Neural progenitor cell (in vitro differentiated cells): ENCODE data around the gene ANKRD34A. TPM values are rescaled to one million over a fixed set of nuclear protein-coding genes. Genes with fewer than 3 reads are reported as not detected.

ENCODE experiments used
- DNase-seq: peaks from one replicate; pipeline ENCODE4 v3.0.0-alpha.2; 2016; ENCODE audit warnings: low spot score
- H2AFZ ChIP-seq: fragments of 200-600 bp; sonication (generic); replicated peaks from 2 replicates; pipeline ENCODE4 v1.6.1; 2016; ENCODE audit warnings: antibody characterized with exemption
- H3F3A ChIP-seq: fragments of 200-600 bp; sonication (generic); 2 replicates; pipeline ENCODE4 v1.6.1; 2016; ENCODE audit warnings: antibody characterized with exemption, low read depth
- H3K27ac ChIP-seq: fragments of 200-600 bp; sonication (generic); 2 replicates; pipeline ENCODE4 v1.5.1; 2016; ENCODE audit warnings: mild to moderate bottlenecking
- H3K27me3 ChIP-seq: fragments of 200-600 bp; sonication (generic); 2 replicates; pipeline ENCODE4 v1.6.1; 2016; ENCODE audit warnings: mild to moderate bottlenecking, moderate library complexity
- H3K36me3 ChIP-seq: fragments of 200-600 bp; sonication (generic); 2 replicates; pipeline ENCODE4 v1.5.1; 2016
- H3K4me1 ChIP-seq: fragments of 200-600 bp; sonication (generic); 2 replicates; pipeline ENCODE4 v1.6.1; 2016; ENCODE audit warnings: mixed run types
- H3K4me2 ChIP-seq: fragments of 200-600 bp; sonication (generic); 2 replicates; pipeline ENCODE4 v1.6.1; 2016
- H3K4me3 ChIP-seq: fragments of 200-600 bp; sonication (generic); 2 replicates; pipeline ENCODE4 v1.5.1; 2016
- H3K79me2 ChIP-seq: fragments of 200-600 bp; sonication (generic); 2 replicates; pipeline ENCODE4 v1.6.1; 2016; ENCODE audit warnings: low read depth
- H3K9ac ChIP-seq: fragments of 200-600 bp; sonication (generic); 2 replicates; pipeline ENCODE4 v1.6.1; 2016
- H3K9me3 ChIP-seq: fragments of 200-600 bp; sonication (generic); 2 replicates; pipeline ENCODE4 v1.5.1; 2016; ENCODE audit warnings: low read depth
- H4K20me1 ChIP-seq: fragments of 200-600 bp; sonication (generic); 2 replicates; pipeline ENCODE4 v1.6.1; 2016; ENCODE audit warnings: low read depth
- H3K27ac Mint-ChIP-seq: 3 replicates; pipeline ENCODE4 v1.8.0; 2021; ENCODE audit warnings: mixed read lengths
- H3K27me3 Mint-ChIP-seq: 2 replicates; pipeline ENCODE4 v1.8.0; 2022; ENCODE audit warnings: low read depth, mild to moderate bottlenecking, inconsistent platforms, moderate library complexity, mixed read lengths; ENCODE audit not compliant: insufficient read depth
- H3K36me3 Mint-ChIP-seq: 3 replicates; pipeline ENCODE4 v1.8.0; 2021; ENCODE audit warnings: mixed read lengths
- H3K4me1 Mint-ChIP-seq: 3 replicates; pipeline ENCODE4 v1.8.0; 2021; ENCODE audit warnings: mixed read lengths
- H3K4me3 Mint-ChIP-seq: 3 replicates; pipeline ENCODE4 v1.8.0; 2021; ENCODE audit warnings: mild to moderate bottlenecking, moderate library complexity, mixed read lengths
- H3K9me3 Mint-ChIP-seq: 3 replicates; pipeline ENCODE4 v1.8.0; 2020; ENCODE audit warnings: mixed read lengths
- CTCF ChIP-seq: fragments of 200-600 bp; sonication (generic); IDR thresholded peaks from 2 replicates; pipeline ENCODE4 v1.5.1; 2017; ENCODE audit warnings: antibody characterized with exemption, mild to moderate bottlenecking
- EZH2 ChIP-seq: fragments of 200-600 bp; sonication (generic); IDR thresholded peaks from 2 replicates; pipeline ENCODE4 v1.6.1; 2017; ENCODE audit warnings: antibody characterized with exemption, mild to moderate bottlenecking, moderate library complexity
- EZH2phosphoT487 ChIP-seq: fragments of 200-600 bp; sonication (generic); IDR thresholded peaks from 2 replicates; pipeline ENCODE4 v1.6.1; 2017; ENCODE audit warnings: antibody characterized with exemption
- total RNA-seq: library from RNA; depleted of rRNA; stranded (reverse); fragments of >200 nt; gene quantifications from 2 replicates; pipeline ENCODE4 v1.2.3, GENCODE V29; 2015; ENCODE audit warnings: low replicate concordance

The ANKRD34A gene
- total RNA-seq, 1 donor from 2014 or later, result 0.06 TPM

GRCh38 chr1:145963265-145964019 is 933 bp downstream of the ANKRD34A start:
- Histone ChIP-seq H3K27ac (no peak overlapping the region), H3K9me3 (peaks cover 6% of the 10 kb centered on the region), H3K36me3 (no peaks in the 10 kb centered on the region), H3K4me2 (peak overlapping the region; percentile 84), H3K79me2 (no peaks in the 10 kb centered on the region), H3K27me3 (peaks cover 66% of the 10 kb centered on the region), H4K20me1 (no peaks in the 10 kb centered on the region), H3K4me1 (peaks cover 27% of the 10 kb centered on the region), H2AFZ (no peak overlapping the region), H3K9ac (no peak overlapping the region), H3K4me3 (peak overlapping the region; percentile 67), H3F3A (peaks cover 17% of the 10 kb centered on the region)
- TF ChIP-seq EZH2, result no peak
- no peak for TF ChIP-seq CTCF
- no peak for TF ChIP-seq EZH2phosphoT487
- Mint-ChIP-seq H3K9me3 (peaks cover 10% of the 10 kb centered on the region), H3K27me3 (peaks cover 19% of the 10 kb centered on the region), H3K36me3 (peaks cover 2% of the 10 kb centered on the region), H3K4me3 (peak overlapping the region; percentile 93), H3K4me1 (peaks cover 54% of the 10 kb centered on the region), H3K27ac (peak overlapping the region; percentile 91)
- no peak for DNase-seq

DNA sequence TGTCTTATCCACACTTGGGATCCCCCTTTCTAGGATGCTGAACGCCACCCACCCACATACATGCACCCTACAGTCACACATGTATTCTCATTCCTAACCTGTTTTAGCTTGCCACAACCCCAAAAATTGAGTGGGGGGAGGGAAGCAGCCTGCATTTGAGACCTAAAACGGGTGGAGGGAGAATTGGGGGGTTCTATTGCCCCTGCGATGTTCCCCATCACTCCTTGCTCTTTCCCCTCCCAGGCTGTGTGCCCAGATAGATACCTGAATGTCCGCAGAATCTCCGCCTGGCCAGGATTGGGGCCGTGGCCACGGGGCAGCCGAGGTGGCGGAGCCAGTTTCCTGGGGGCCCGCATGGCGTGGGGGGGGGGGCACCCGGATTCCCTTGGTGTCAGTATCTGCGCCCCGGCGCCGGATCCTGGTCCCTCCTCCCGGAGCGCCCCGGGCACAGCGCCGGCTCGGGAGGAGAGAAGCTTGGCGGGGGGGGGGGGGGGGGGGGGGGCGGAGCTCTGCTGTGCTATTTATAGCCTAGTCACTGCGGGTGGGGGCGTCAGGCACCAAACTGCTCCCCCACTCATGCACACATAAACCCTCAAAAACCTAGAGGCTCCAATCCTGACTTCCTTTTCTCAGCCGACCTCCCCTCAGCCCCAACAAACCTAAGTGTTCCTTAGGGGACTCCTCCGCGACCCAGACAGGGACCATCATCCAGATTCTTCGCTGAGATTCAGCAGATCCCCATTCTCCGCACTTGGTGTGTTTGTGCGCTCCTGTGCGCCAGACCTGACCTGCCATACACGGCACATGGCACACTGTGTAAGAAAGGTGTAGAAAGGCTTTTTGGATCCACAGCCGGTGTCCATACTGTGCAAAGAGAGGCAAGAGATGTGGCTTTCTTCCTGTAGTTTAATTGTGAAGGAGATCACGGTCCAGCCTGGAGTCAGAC is 1.9 kb downstream of the ANKRD34A start:
- H3K9ac ChIP-seq, result no peak overlapping the region
- H3K27ac ChIP-seq, result no peak overlapping the region
- H2AFZ ChIP-seq, result peak overlapping the region; percentile 79
- H3K79me2 ChIP-seq, result no peaks in the 10 kb centered on the region
- H3K4me1 ChIP-seq, result peaks cover 32% of the 10 kb centered on the region
- Mint-ChIP-seq H3K9me3 (peaks cover 6% of the 10 kb centered on the region), H3K4me1 (peaks cover 60% of the 10 kb centered on the region), H3K36me3 (no peaks in the 10 kb centered on the region), H3K27ac (no peak overlapping the region), H3K27me3 (peaks cover 22% of the 10 kb centered on the region), H3K4me3 (peak overlapping the region; percentile 96)
- H3K4me3 ChIP-seq, result peak overlapping the region; percentile 79
- peaks cover 4% of the 10 kb centered on the region for H3K9me3 ChIP-seq
- H4K20me1 ChIP-seq, result no peaks in the 10 kb centered on the region
- H3K27me3 ChIP-seq, result peaks cover 70% of the 10 kb centered on the region
- H3K4me2 ChIP-seq, result peak overlapping the region; percentile 87
- peak; percentile 30 for DNase-seq
- peak; percentile 8 for TF ChIP-seq EZH2
- TF ChIP-seq EZH2phosphoT487, result peak; percentile 16
- TF ChIP-seq CTCF, result no peak
- H3K36me3 ChIP-seq, result no peaks in the 10 kb centered on the region
- peaks cover 17% of the 10 kb centered on the region for H3F3A ChIP-seq

DNA sequence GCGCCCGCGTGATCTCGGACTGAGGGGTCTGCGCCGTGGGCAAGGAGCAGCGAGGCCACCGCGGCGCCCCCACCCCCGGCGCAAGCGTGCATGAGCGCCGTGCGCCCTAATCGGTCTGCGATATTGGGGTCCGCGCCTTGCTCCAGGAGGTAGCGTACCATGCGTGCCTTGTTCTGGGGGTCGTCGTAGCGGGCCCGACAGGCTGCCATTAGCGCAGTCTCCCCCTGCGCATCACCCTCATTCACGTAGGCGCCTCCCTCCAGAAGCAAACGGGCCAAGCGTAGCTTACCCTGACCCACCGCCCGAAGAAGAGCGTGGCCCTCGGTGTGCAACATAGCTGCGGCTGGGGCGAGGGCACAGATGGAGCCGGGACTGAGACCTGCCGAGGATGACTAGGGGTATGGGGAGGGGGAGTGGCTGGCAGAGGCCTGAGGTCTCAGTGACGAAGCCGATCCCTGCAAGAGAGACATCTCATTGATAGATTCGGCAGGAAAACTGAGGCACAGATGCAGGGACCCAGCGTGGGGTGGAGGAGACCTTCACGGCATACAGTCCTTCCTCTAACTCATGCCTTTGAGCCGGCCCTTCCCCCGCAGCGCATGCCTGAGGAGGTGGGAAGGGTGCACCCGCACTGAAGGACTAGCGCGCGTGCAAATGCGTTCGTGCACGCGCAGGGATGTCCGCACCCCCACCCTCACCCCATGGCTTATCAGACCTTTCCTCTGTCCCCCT is 2.8 kb downstream of the ANKRD34A start:
- H3K27ac Mint-ChIP-seq, result no peak overlapping the region
- Histone ChIP-seq H3K27ac (no peak overlapping the region), H3K9ac (no peak overlapping the region), H3K9me3 (no peaks in the 10 kb centered on the region), H3K4me1 (peaks cover 36% of the 10 kb centered on the region), H4K20me1 (no peaks in the 10 kb centered on the region), H2AFZ (peak overlapping the region; percentile 79), H3K4me3 (peak overlapping the region; percentile 79), H3K79me2 (no peaks in the 10 kb centered on the region), H3K27me3 (peaks cover 78% of the 10 kb centered on the region), H3K36me3 (no peaks in the 10 kb centered on the region), H3F3A (peaks cover 26% of the 10 kb centered on the region), H3K4me2 (peak overlapping the region; percentile 87)
- TF ChIP-seq EZH2phosphoT487 (peak; percentile 73), CTCF (no peak), EZH2 (peak; percentile 85)
- peaks cover 62% of the 10 kb centered on the region for H3K4me1 Mint-ChIP-seq
- peaks cover 22% of the 10 kb centered on the region for H3K27me3 Mint-ChIP-seq
- no peaks in the 10 kb centered on the region for H3K36me3 Mint-ChIP-seq
- no peaks in the 10 kb centered on the region for H3K9me3 Mint-ChIP-seq
- peak; percentile 38 for DNase-seq
- peak overlapping the region; percentile 96 for H3K4me3 Mint-ChIP-seq
